Fibroblast of lung (primary cell): ENCODE measurements around the gene KRT33A.

Experiments
- CTCF ChIP-seq, 2 donors: IDR thresholded peaks in 1 of 2; conservative IDR thresholded peaks in 1 of 2; 1 replicate in 1 of 2; 2 replicates in 1 of 2; pipeline ENCODE4 v1.5.1; 2011 to 2012; ENCODE audit warnings: low read length in 2 of 2, control low read depth in 1 of 2, inconsistent platforms in 1 of 2, low read depth in 1 of 2, mild to moderate bottlenecking in 1 of 2
- EZH2 ChIP-seq: IDR thresholded peaks from 2 replicates; pipeline ENCODE4 v1.5.1; 2012; ENCODE audit warnings: low read length, control low read depth, mild to moderate bottlenecking; ENCODE audit errors: missing control alignments

GRCh38 chr17:41307647-41308046, 43.0 kb downstream of the KRT33A start:
- no peak for TF ChIP-seq CTCF (conservative IDR thresholded peaks at IDR 0.05 in 1 of 2, IDR thresholded peaks at IDR 0.05 in 1 of 2; ENCODE audit: low read depth in 1 of 2, low read length in 2 of 2)
- TF ChIP-seq EZH2, result no peak
